Measurements from ENCODE around the gene FAM50B.

GRCh38 chr6:3808199-3808598, 41.0 kb upstream of the FAM50B start:
- TF ChIP-seq POLR2A (IDR thresholded peaks at IDR 0.05) (no peak), CTCF (IDR thresholded peaks at IDR 0.05 in 4 of 5, conservative IDR thresholded peaks at IDR 0.05 in 1 of 5) (no peak)

All from gastrocnemius medialis (tissue), 4 donors.